ENCODE results near the gene TGOLN2. TPM values are rescaled to one million over a fixed set of nuclear protein-coding genes. Genes with fewer than 3 reads are reported as not detected.

Gene TGOLN2
- total RNA-seq, 1 experiment from 2014 or later: 56.0 TPM

GRCh38 chr2:85288244-85288725 is 39.5 kb downstream of the TGOLN2 start:
- DNase-seq (ENCODE audit: low spot score): no peak
- POLR2A ChIA-PET (ENCODE audit: low non-redundant PET): no interaction called here
- Histone ChIP-seq H3K4me1 (ENCODE audit: insufficient read depth, low read length, poor library complexity, severe bottlenecking) (peaks cover 12% of the 10 kb centered on the region), H3K36me3 (ENCODE audit: insufficient read depth, low read length, poor library complexity, severe bottlenecking) (no peaks in the 10 kb centered on the region), H3K27ac (ENCODE audit: low read depth, low read length, poor library complexity, severe bottlenecking) (peak overlapping the region; percentile 11), H3K27me3 (replicated peaks; ENCODE audit: insufficient read depth, low read depth, low read length, poor library complexity) (no peaks in the 10 kb centered on the region), H3K9me3 (ENCODE audit: low read depth, low read length, poor library complexity, severe bottlenecking) (no peaks in the 10 kb centered on the region), H3K4me3 (ENCODE audit: low read depth, low read length, poor library complexity, severe bottlenecking) (no peak overlapping the region)
- intact Hi-C loops (cut with micrococcal nuclease; ENCODE audit: unreplicated experiment): no loop called here
- no peak for TF ChIP-seq EZH2 (IDR thresholded peaks at IDR 0.05; ENCODE audit: borderline replicate concordance, low read depth, low read length, poor library complexity, severe bottlenecking)
- TF ChIP-seq CTCF (conservative IDR thresholded peaks at IDR 0.05; ENCODE audit: low read depth, low read length): no peak
- BruUV-seq (replicated peaks): no TSS peak
- CTCF ChIA-PET: interaction anchor here (1.4 kb wide), 1 partner anchor 10 kb away, joined by 4 read pairs; no protein-coding TSS in a partner anchor

- no peak overlapping the region for H3K4me3 ChIP-seq (ENCODE audit: low read depth, low read length, poor library complexity, severe bottlenecking)
- POLR2A ChIA-PET (ENCODE audit: low non-redundant PET): no interaction called here
- no peaks in the 10 kb centered on the region for H3K9me3 ChIP-seq (ENCODE audit: low read depth, low read length, poor library complexity, severe bottlenecking)
- TF ChIP-seq EZH2 (IDR thresholded peaks at IDR 0.05; ENCODE audit: borderline replicate concordance, low read depth, low read length, poor library complexity, severe bottlenecking): no peak
- no peak for TF ChIP-seq CTCF (conservative IDR thresholded peaks at IDR 0.05; ENCODE audit: low read depth, low read length)
- H3K27ac ChIP-seq (ENCODE audit: low read depth, low read length, poor library complexity, severe bottlenecking): peak overlapping the region; percentile 11
- BruUV-seq (replicated peaks): no TSS peak
- no peaks in the 10 kb centered on the region for H3K27me3 ChIP-seq (replicated peaks; ENCODE audit: insufficient read depth, low read depth, low read length, poor library complexity)
- CTCF ChIA-PET: interaction anchor here (1.4 kb wide), 1 partner anchor 11 kb away, joined by 4 read pairs; no protein-coding TSS in a partner anchor
- peaks cover 12% of the 10 kb centered on the region for H3K4me1 ChIP-seq (ENCODE audit: insufficient read depth, low read length, poor library complexity, severe bottlenecking)
- DNase-seq (ENCODE audit: low spot score): no peak
- no peaks in the 10 kb centered on the region for H3K36me3 ChIP-seq (ENCODE audit: insufficient read depth, low read length, poor library complexity, severe bottlenecking)
- intact Hi-C loops (cut with micrococcal nuclease; ENCODE audit: unreplicated experiment): no loop called here
Observed at GRCh38 chr2:85287721-85288120, 40.1 kb downstream of the TGOLN2 start.

GRCh38 chr2:85286918-85287317 is 40.9 kb downstream of the TGOLN2 start:
- Histone ChIP-seq H3K4me1 (ENCODE audit: insufficient read depth, low read length, poor library complexity, severe bottlenecking) (peaks cover 12% of the 10 kb centered on the region), H3K4me3 (ENCODE audit: low read depth, low read length, poor library complexity, severe bottlenecking) (no peak overlapping the region), H3K27ac (ENCODE audit: low read depth, low read length, poor library complexity, severe bottlenecking) (no peak overlapping the region), H3K9me3 (ENCODE audit: low read depth, low read length, poor library complexity, severe bottlenecking) (no peaks in the 10 kb centered on the region), H3K27me3 (replicated peaks; ENCODE audit: insufficient read depth, low read depth, low read length, poor library complexity) (no peaks in the 10 kb centered on the region), H3K36me3 (ENCODE audit: insufficient read depth, low read length, poor library complexity, severe bottlenecking) (no peaks in the 10 kb centered on the region)
- no peak for TF ChIP-seq EZH2 (IDR thresholded peaks at IDR 0.05; ENCODE audit: borderline replicate concordance, low read depth, low read length, poor library complexity, severe bottlenecking)
- no peak for TF ChIP-seq CTCF (conservative IDR thresholded peaks at IDR 0.05; ENCODE audit: low read depth, low read length)
- ChIA-PET POLR2A (ENCODE audit: low non-redundant PET) (no interaction called here), CTCF (no interaction called here)
- BruUV-seq (replicated peaks): no TSS peak
- intact Hi-C loops (cut with micrococcal nuclease; ENCODE audit: unreplicated experiment): no loop called here
- DNase-seq (ENCODE audit: low spot score): no peak

Data from A673 (cell line).